Stimulated activated naive CD8-positive, alpha-beta T cell treated with anti-CD3 and anti-CD28 coated beads, Interleukin-15, amount 100 ng/mL, for 72 hours (primary cell): ENCODE results near the gene PDCD1.
"Not testable (repeated sequence)": the region's sequence is repeated elsewhere in the genome, so short reads cannot be mapped to it uniquely, and the experiment has no call there.

ENCODE experiments used
- ATAC-seq: fragments of 150-1000 bp; cut with Tn5 transposase; 2 replicates; pipeline ENCODE4 v1.10.0; 2021; ENCODE audit warnings: mild to moderate bottlenecking, moderate library complexity
- DNase-seq, 2 donors: peaks; one replicate each; pipeline ENCODE4 v3.0.0; 2021 to 2022
- H3K27ac Mint-ChIP-seq, 2 donors: one replicate each; pipeline ENCODE4 v1.8.0; 2022; ENCODE audit warnings: mild to moderate bottlenecking in 2 of 2, mixed read lengths in 2 of 2, moderate library complexity in 2 of 2
- H3K27me3 Mint-ChIP-seq: one replicate; pipeline ENCODE4 v1.8.0; 2022; ENCODE audit warnings: mixed read lengths
- H3K4me1 Mint-ChIP-seq: one replicate; pipeline ENCODE4 v1.8.0; 2022; ENCODE audit warnings: mild to moderate bottlenecking, mixed read lengths
- H3K4me3 Mint-ChIP-seq, 2 donors: one replicate each; pipeline ENCODE4 v1.8.0; 2022; ENCODE audit warnings: mild to moderate bottlenecking in 2 of 2, mixed read lengths in 2 of 2, moderate library complexity in 1 of 2
- H3K9me3 Mint-ChIP-seq, 2 donors: one replicate each; pipeline ENCODE4 v1.8.0; 2022; ENCODE audit warnings: mixed read lengths in 2 of 2

The PDCD1 gene

DNA sequence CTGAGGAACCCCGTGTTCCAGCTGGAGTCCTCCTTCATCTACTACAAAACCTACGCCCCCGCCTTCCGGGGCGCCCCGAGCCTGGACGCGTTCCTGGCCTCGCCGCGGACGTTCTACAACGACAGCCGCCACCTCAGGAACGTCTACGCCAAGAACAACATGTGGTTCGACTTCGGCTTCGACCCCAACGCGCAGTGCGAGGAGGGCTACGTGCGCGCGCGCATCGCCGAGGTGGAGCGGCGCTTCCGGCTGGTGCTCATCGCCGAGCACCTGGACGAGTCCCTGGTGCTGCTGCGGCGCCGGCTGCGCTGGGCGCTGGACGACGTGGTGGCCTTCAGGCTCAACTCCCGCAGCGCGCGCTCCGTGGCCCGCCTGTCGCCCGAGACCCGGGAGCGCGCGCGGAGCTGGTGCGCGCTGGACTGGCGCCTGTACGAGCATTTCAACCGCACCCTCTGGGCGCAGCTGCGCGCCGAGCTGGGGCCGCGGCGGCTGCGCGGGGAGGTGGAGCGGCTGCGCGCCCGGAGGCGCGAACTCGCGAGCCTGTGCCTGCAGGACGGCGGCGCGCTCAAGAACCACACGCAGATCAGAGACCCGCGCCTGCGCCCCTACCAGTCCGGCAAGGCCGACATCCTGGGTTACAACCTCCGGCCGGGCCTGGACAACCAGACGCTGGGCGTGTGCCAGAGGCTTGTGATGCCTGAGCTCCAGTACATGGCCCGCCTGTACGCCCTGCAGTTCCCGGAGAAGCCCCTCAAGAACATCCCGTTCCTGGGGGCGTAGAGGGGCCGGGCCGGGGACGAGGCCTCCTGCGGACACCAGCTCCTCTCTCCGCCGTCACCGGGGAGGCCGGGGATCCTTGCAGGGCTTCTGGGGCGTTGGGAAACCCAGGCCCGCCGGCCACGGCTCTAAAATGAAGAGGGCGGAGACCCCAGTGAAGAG is 55.0 kb downstream of the PDCD1 start:
- peaks cover 23% of the 10 kb centered on the region for H3K4me1 Mint-ChIP-seq
- ATAC-seq (peak; percentile 66), DNase-seq (peak; percentile 48 to 61)
- H3K9me3 Mint-ChIP-seq, result no peaks in the 10 kb centered on the region
- H3K4me3 Mint-ChIP-seq, result peak overlapping the region; percentile 75 to 81
- no peak overlapping the region for H3K27ac Mint-ChIP-seq
- peaks cover 39% of the 10 kb centered on the region for H3K27me3 Mint-ChIP-seq

GRCh38 chr2:241802421-241803318 is 56.0 kb downstream of the PDCD1 start:
- Mint-ChIP-seq H3K4me1 (peaks cover 17% of the 10 kb centered on the region), H3K27ac (no peak overlapping the region), H3K4me3 (peak overlapping the region in 1 of 2 donors; percentile 81), H3K9me3 (no peaks in the 10 kb centered on the region), H3K27me3 (peaks cover 32% of the 10 kb centered on the region)
- no peak for ATAC-seq
- DNase-seq, result no peak

GRCh38 chr2:241801611-241802420 is 56.9 kb downstream of the PDCD1 start:
- H3K27me3 Mint-ChIP-seq, result peaks cover 32% of the 10 kb centered on the region

DNA sequence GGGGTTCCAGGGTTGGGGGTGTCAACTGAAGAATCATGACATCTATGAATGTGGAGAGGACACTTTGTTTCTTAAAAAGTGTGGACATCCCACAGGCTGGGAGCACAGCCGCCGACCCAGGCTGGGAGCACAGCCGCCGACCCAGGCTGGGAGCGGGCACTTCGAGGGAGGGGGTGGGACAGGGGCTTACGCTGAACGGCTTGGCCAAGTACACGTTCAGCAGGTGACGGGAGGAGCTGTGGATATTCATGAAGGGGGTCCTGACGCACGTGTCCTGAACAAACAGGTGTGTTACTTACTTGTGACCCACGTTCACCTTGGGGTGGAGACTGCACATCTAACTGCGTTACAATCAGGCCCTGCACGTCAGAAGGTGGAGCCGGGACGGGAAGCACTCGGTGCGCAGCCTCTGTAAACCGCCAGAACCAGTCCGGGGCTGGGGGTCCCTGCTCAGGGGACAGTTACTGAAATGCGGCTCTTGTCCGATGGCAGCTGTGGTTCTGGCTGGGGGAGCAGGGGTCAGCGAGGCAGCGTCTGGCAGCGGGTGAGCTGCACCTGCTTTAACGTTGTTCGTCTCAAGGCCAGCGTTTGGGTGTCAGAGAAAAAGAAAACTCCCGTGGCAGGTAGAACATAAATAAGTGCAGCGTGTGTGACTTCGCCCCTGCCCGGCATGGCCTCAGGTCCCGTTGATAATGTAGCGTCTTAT is 58.3 kb downstream of the PDCD1 start:
- not testable (repeated sequence) for DNase-seq, H3K9me3 Mint-ChIP-seq, ATAC-seq, H3K4me3 Mint-ChIP-seq
- H3K27me3 Mint-ChIP-seq, result peaks cover 32% of the 10 kb centered on the region
- peak overlapping the region in 1 of 2 donors; percentile 84 for H3K27ac Mint-ChIP-seq
- peaks cover 17% of the 10 kb centered on the region for H3K4me1 Mint-ChIP-seq

More at GRCh38 chr2:241801611-241802420, 56.9 kb downstream of the PDCD1 start:
- ATAC-seq, result no peak
- Mint-ChIP-seq H3K9me3 (no peaks in the 10 kb centered on the region), H3K27ac (no peak overlapping the region), H3K4me3 (no peak overlapping the region), H3K4me1 (peaks cover 17% of the 10 kb centered on the region)
- DNase-seq, result no peak
